ENCODE data around the gene ULBP3. TPM values are rescaled to one million over a fixed set of nuclear protein-coding genes. Genes with fewer than 3 reads are reported as not detected.

Gene ULBP3
- total and polyA plus RNA-seq, 2 of the 4 experiments (the other 2 are of a cell fraction), result 11.1 to 35.1 TPM

DNA sequence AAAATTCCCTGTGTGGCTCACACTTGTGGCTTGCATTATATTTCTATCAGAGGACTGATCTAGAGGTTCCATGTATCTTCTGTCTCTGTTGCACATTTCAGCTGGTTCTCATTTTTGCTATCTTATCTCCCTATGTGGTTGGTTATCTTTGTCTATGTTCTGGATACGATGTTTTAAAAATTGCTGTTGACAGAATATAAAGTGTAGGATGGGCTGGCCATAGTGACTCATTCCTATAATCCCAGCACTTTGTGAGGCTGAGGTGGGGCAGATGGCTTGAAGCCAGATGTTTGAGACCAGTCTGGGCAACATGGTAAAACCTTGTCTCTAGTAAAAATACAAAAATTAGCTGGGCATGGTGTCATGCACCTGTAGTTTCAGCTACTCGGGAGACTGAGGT, 9.9 kb upstream of the ULBP3 start:
- in situ Hi-C loops (cut with MboI; ENCODE audit: low sequenced_read_pairs) (loop anchor here (10.0 kb wide), 1 partner anchor 736 kb away; no protein-coding TSS in a partner anchor), intact Hi-C loops (cut with micrococcal nuclease) (no loop called here), dilution Hi-C loops (cut with HindIII; ENCODE audit: low sequenced_read_pairs, unreplicated experiment) (no loop called here)
- CTCF ChIA-PET, result interaction anchor here (0.7 to 2.7 kb wide), 2 partner anchors 256 to 685 kb away, joined by 5 to 16 read pairs; no protein-coding TSS in a partner anchor
- Histone ChIP-seq H3K27ac (ENCODE audit: insufficient read depth, low read length) (no peak overlapping the region), H3K4me1 (ENCODE audit: control insufficient read depth, insufficient read depth, low read length) (no peaks in the 10 kb centered on the region), H3K79me1 (ENCODE audit: low read depth in 1 of 2, low read length in 2 of 2) (no peaks in the 10 kb centered on the region), H3K56ac (ENCODE audit: extremely low read depth, insufficient read depth, low read length) (no peak overlapping the region), H2BK15ac (ENCODE audit: low read depth, low read length) (no peak overlapping the region), H3K23ac (ENCODE audit: low read depth, low read length) (no peak overlapping the region), H3K18ac (ENCODE audit: low read depth, low read length) (no peak overlapping the region), H2AK9ac (replicated peaks; ENCODE audit: low read depth, low read length, poor library complexity) (no peak overlapping the region), H2AFZ (replicated peaks; ENCODE audit: low read length, poor library complexity) (no peak overlapping the region), H3K36me3 (ENCODE audit: control insufficient read depth, insufficient read depth, low read length) (no peaks in the 10 kb centered on the region), H2BK120ac (ENCODE audit: low read depth, low read length) (no peak overlapping the region), H3K27me3 (ENCODE audit: control insufficient read depth, insufficient read depth, low read length) (peaks cover 19% of the 10 kb centered on the region), H3K9ac (ENCODE audit: low read depth, low read length) (no peak overlapping the region), H4K91ac (ENCODE audit: insufficient read depth, low read depth, low read length) (no peak overlapping the region), H4K20me1 (ENCODE audit: insufficient read depth, low read length) (no peaks in the 10 kb centered on the region), H3K4me2 (ENCODE audit: low read depth, low read length) (no peak overlapping the region), H2AK5ac (ENCODE audit: low read depth, low read length) (no peak overlapping the region), H2BK20ac (ENCODE audit: low read depth, low read length) (no peak overlapping the region), H3K4ac (ENCODE audit: low read depth, low read length) (no peak overlapping the region), H3K9me3 (ENCODE audit: control insufficient read depth, insufficient read depth, low read length) (no peaks in the 10 kb centered on the region), H2BK5ac (ENCODE audit: low read depth, low read length, poor library complexity, severe bottlenecking) (no peak overlapping the region), H3K14ac (replicated peaks; ENCODE audit: low read depth, low read length) (no peak overlapping the region), H4K8ac (ENCODE audit: low read depth in 2 of 2, low read length in 2 of 2) (no peak overlapping the region), H4K5ac (ENCODE audit: low read depth, low read length) (no peak overlapping the region), H3K9me1 (ENCODE audit: insufficient read depth, low read length) (no peaks in the 10 kb centered on the region), H3K4me3 (ENCODE audit: insufficient read depth, low read depth, low read length) (no peak overlapping the region)
- ATAC-seq (ENCODE audit: low read depth) (no peak), DNase-seq (no peak)
- WGBS, 2 experiments (ENCODE audit: extremely low coverage in 2 of 2, insufficient read length in 1 of 2), result no CpG with 5 or more reads among the region's 2 CpGs
- BruUV-seq (replicated peaks), result no TSS peak
- POLR2A ChIA-PET (ENCODE audit: unreplicated experiment), result no interaction called here
- TF ChIP-seq SMC3 (IDR thresholded peaks at IDR 0.05; ENCODE audit: low read depth, low read length) (no peak), MXI1 (IDR thresholded peaks at IDR 0.05; ENCODE audit: borderline replicate concordance, low read depth, low read length) (no peak), FOS (IDR thresholded peaks at IDR 0.05; ENCODE audit: low read depth, low read length) (no peak), RCOR1 (IDR thresholded peaks at IDR 0.05; ENCODE audit: insufficient replicate concordance, low read length) (no peak), MAFK (IDR thresholded peaks at IDR 0.05; ENCODE audit: low read depth, low read length) (no peak), POLR2A (IDR thresholded peaks at IDR 0.05; ENCODE audit: low read depth, low read length) (no peak), RAD21 (IDR thresholded peaks at IDR 0.05; ENCODE audit: low read length) (no peak), MAZ (IDR thresholded peaks at IDR 0.05; ENCODE audit: borderline replicate concordance, low read depth, low read length) (no peak), BHLHE40 (IDR thresholded peaks at IDR 0.05; ENCODE audit: low read depth, low read length) (no peak), RFX5 (IDR thresholded peaks at IDR 0.05; ENCODE audit: low read depth, low read length) (no peak), NFE2L2 (IDR thresholded peaks at IDR 0.05; ENCODE audit: low read depth, low read length) (no peak), CEBPB (IDR thresholded peaks at IDR 0.05; ENCODE audit: low read depth, low read length) (no peak)
- TF ChIP-seq, protein P1, sequence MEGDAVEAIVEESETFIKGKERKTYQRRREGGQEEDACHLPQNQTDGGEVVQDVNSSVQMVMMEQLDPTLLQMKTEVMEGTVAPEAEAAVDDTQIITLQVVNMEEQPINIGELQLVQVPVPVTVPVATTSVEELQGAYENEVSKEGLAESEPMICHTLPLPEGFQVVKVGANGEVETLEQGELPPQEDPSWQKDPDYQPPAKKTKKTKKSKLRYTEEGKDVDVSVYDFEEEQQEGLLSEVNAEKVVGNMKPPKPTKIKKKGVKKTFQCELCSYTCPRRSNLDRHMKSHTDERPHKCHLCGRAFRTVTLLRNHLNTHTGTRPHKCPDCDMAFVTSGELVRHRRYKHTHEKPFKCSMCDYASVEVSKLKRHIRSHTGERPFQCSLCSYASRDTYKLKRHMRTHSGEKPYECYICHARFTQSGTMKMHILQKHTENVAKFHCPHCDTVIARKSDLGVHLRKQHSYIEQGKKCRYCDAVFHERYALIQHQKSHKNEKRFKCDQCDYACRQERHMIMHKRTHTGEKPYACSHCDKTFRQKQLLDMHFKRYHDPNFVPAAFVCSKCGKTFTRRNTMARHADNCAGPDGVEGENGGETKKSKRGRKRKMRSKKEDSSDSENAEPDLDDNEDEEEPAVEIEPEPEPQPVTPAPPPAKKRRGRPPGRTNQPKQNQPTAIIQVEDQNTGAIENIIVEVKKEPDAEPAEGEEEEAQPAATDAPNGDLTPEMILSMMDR (conservative IDR thresholded peaks at IDR 0.05; ENCODE audit: low read depth, low read length), result no peak
- TF ChIP-seq, protein P2, sequence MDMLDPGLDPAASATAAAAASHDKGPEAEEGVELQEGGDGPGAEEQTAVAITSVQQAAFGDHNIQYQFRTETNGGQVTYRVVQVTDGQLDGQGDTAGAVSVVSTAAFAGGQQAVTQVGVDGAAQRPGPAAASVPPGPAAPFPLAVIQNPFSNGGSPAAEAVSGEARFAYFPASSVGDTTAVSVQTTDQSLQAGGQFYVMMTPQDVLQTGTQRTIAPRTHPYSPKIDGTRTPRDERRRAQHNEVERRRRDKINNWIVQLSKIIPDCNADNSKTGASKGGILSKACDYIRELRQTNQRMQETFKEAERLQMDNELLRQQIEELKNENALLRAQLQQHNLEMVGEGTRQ (IDR thresholded peaks at IDR 0.05; ENCODE audit: low read depth, low read length), result no peak
